ENCODE data around the gene MGAT5.

The MGAT5 gene

GRCh38 chr2:134279417-134279816 is 25.5 kb downstream of the MGAT5 start:
- no peak for DNase-seq (ENCODE audit: low spot score)

GRCh38 chr2:134280231-134280630 is 26.4 kb downstream of the MGAT5 start:
- DNase-seq (ENCODE audit: low spot score), result no peak

- DNase-seq (ENCODE audit: low spot score), result no peak
Observed at GRCh38 chr2:134280726-134281125, 26.9 kb downstream of the MGAT5 start.

GRCh38 chr2:134281815-134282419 is 28.0 kb downstream of the MGAT5 start:
- DNase-seq (ENCODE audit: low spot score), result no peak

- DNase-seq (ENCODE audit: low spot score), result no peak
Observed at GRCh38 chr2:134282629-134283400, 28.9 kb downstream of the MGAT5 start.

GRCh38 chr2:134283661-134284060 is 29.8 kb downstream of the MGAT5 start:
- no peak for DNase-seq (ENCODE audit: low spot score)

GRCh38 chr2:134284119-134284670 is 30.3 kb downstream of the MGAT5 start:
- DNase-seq (ENCODE audit: low spot score), result no peak

- no peak for DNase-seq (ENCODE audit: low spot score)
Observed at GRCh38 chr2:134287323-134287722, 33.5 kb downstream of the MGAT5 start.

- DNase-seq (ENCODE audit: low spot score), result no peak
Observed at GRCh38 chr2:134288814-134289213, 34.9 kb downstream of the MGAT5 start.

- no peak for DNase-seq (ENCODE audit: low spot score)
Observed at GRCh38 chr2:134289225-134289624, 35.4 kb downstream of the MGAT5 start.

GRCh38 chr2:134290358-134290757 is 36.5 kb downstream of the MGAT5 start:
- no peak for DNase-seq (ENCODE audit: low spot score)

GRCh38 chr2:134292514-134292913 is 38.6 kb downstream of the MGAT5 start:
- no peak for DNase-seq (ENCODE audit: low spot score)

- no peak for DNase-seq (ENCODE audit: low spot score)
Observed at GRCh38 chr2:134293719-134294537, 40.1 kb downstream of the MGAT5 start.

- DNase-seq (ENCODE audit: low spot score), result peak; percentile 64
Observed at GRCh38 chr2:134294598-134294997, 40.7 kb downstream of the MGAT5 start.

GRCh38 chr2:134295441-134295840 is 41.6 kb downstream of the MGAT5 start:
- DNase-seq (ENCODE audit: low spot score), result no peak

- DNase-seq (ENCODE audit: low spot score), result peak; percentile 38
Observed at GRCh38 chr2:134296301-134296700, 42.4 kb downstream of the MGAT5 start.

- DNase-seq (ENCODE audit: low spot score), result no peak
Observed at GRCh38 chr2:134299334-134299733, 45.5 kb downstream of the MGAT5 start.

- no peak for DNase-seq (ENCODE audit: low spot score)
Observed at GRCh38 chr2:134300585-134300984, 46.7 kb downstream of the MGAT5 start.

GRCh38 chr2:134301099-134301927 is 47.4 kb downstream of the MGAT5 start:
- DNase-seq (ENCODE audit: low spot score), result no peak

- DNase-seq (ENCODE audit: low spot score), result no peak
Observed at GRCh38 chr2:134301928-134302260, 48.0 kb downstream of the MGAT5 start.

- DNase-seq (ENCODE audit: low spot score), result no peak
Observed at GRCh38 chr2:134304394-134305108, 50.7 kb downstream of the MGAT5 start.

Data from pons (tissue), 1 donor.